Heart left ventricle (tissue), 13 donors: ENCODE results near the gene ABR.

Source experiments
- POLR2A ChIP-seq, 2 donors: fragments of 450-650 bp; IDR thresholded peaks; one replicate each; pipeline ENCODE4 v1.6.1; 2017; ENCODE audit warnings: antibody characterized with exemption in 2 of 2, mild to moderate bottlenecking in 2 of 2, moderate library complexity in 2 of 2
- TF ChIP-seq, protein P1 (sequence below), 12 donors: fragments of 200-600 bp; sonication (generic) in 4 of 12; IDR thresholded peaks; one replicate each; pipeline versions ENCODE4 v1.5.0 to v1.8.0; 2018 to 2022; ENCODE audit warnings: antibody characterized with exemption in 12 of 12, mild to moderate bottlenecking in 5 of 12
- donor health status: ischemic (EF 13 %, LVEDD 7.1; RV severe dilation, severe dysfunction).
- donor health status: DM: no; HTN: yes; CAD: no.
- donor health status: DM: no; HTN: no; CAD: no.
- donor health status: ischemic (EF 25% LVEDD 6.9; RV normal size, moderate dysfunction).
- donor health status: ischemic (EF 25% LVEDD 5.7; RV mildly dilated, moderate dysfunction).
- donor health status: ischemic (EF 35%, LVEDD 5.7; RV mildly dilated, moderate dysfunction).
- donor health status: nonischemic (EF 11% LVEDD 7.7; RV severe dilation, severe dysfunction).
- donor health status: DM: yes; HTN: yes; CAD: no.
- donor health status: PGD.
- donor health status: ischemic (EF 29% LVEDD 5.4; RV normal size, mild dysfunction).
- donor health status: nonischemic (EF 23%, LVEDD 6.1; RV moderate dilation, normal function).

DNA sequence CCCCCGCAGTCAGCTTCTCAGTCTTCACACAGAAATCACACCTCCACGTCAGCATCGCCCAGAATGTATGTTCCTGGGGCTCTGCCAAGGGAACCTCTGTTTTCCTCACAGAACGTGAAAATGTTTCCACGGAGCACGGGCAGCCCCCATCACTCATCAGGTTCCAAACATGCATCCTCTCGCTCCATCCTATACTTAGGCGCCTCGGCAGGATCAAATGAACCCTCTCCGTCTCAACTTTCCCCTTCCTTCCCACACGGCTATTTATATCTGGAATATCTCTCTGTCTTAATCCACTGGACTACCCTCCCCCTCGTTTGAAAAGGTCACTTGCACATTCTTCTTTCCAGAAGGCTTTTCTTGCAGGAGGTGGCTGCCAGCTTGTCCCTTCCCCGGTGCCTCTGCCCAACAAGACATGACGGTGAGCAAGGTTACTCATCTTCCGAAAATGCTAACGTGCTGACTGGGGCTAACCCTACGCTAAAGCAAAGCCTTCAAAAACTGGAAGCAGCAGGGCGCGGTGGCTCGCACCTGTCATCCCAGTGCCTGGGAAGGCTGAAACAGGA lies 221.8 kb downstream of the ABR start:
- TF ChIP-seq, protein P1, sequence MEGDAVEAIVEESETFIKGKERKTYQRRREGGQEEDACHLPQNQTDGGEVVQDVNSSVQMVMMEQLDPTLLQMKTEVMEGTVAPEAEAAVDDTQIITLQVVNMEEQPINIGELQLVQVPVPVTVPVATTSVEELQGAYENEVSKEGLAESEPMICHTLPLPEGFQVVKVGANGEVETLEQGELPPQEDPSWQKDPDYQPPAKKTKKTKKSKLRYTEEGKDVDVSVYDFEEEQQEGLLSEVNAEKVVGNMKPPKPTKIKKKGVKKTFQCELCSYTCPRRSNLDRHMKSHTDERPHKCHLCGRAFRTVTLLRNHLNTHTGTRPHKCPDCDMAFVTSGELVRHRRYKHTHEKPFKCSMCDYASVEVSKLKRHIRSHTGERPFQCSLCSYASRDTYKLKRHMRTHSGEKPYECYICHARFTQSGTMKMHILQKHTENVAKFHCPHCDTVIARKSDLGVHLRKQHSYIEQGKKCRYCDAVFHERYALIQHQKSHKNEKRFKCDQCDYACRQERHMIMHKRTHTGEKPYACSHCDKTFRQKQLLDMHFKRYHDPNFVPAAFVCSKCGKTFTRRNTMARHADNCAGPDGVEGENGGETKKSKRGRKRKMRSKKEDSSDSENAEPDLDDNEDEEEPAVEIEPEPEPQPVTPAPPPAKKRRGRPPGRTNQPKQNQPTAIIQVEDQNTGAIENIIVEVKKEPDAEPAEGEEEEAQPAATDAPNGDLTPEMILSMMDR (IDR thresholded peaks at IDR 0.05), result no peak
- no peak for TF ChIP-seq POLR2A (IDR thresholded peaks at IDR 0.05)
